ENCODE data around the gene PRG3.

- TF ChIP-seq, protein P1, sequence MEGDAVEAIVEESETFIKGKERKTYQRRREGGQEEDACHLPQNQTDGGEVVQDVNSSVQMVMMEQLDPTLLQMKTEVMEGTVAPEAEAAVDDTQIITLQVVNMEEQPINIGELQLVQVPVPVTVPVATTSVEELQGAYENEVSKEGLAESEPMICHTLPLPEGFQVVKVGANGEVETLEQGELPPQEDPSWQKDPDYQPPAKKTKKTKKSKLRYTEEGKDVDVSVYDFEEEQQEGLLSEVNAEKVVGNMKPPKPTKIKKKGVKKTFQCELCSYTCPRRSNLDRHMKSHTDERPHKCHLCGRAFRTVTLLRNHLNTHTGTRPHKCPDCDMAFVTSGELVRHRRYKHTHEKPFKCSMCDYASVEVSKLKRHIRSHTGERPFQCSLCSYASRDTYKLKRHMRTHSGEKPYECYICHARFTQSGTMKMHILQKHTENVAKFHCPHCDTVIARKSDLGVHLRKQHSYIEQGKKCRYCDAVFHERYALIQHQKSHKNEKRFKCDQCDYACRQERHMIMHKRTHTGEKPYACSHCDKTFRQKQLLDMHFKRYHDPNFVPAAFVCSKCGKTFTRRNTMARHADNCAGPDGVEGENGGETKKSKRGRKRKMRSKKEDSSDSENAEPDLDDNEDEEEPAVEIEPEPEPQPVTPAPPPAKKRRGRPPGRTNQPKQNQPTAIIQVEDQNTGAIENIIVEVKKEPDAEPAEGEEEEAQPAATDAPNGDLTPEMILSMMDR (IDR thresholded peaks at IDR 0.05), result no peak
- TF ChIP-seq SIN3A (IDR thresholded peaks at IDR 0.05; ENCODE audit: borderline replicate concordance, insufficient read depth, low read depth, low read length), result no peak
- TF ChIP-seq POLR2AphosphoS5 (IDR thresholded peaks at IDR 0.05; ENCODE audit: low read depth, low read length), result no peak
- no peak for TF ChIP-seq TCF7L2 (IDR thresholded peaks at IDR 0.05; ENCODE audit: low read depth, low read length)
These were observed 38.2 kb upstream of the PRG3 start for GRCh38 chr11:57419146-57419545.

Data from Panc1 (cell line).